Measurements from ENCODE around the gene MACF1. TPM values are rescaled to one million over a fixed set of nuclear protein-coding genes. Genes with fewer than 3 reads are reported as not detected.

Gene MACF1
- total RNA-seq, 2 donors from 2014 or later, result 263 to 280 TPM

DNA sequence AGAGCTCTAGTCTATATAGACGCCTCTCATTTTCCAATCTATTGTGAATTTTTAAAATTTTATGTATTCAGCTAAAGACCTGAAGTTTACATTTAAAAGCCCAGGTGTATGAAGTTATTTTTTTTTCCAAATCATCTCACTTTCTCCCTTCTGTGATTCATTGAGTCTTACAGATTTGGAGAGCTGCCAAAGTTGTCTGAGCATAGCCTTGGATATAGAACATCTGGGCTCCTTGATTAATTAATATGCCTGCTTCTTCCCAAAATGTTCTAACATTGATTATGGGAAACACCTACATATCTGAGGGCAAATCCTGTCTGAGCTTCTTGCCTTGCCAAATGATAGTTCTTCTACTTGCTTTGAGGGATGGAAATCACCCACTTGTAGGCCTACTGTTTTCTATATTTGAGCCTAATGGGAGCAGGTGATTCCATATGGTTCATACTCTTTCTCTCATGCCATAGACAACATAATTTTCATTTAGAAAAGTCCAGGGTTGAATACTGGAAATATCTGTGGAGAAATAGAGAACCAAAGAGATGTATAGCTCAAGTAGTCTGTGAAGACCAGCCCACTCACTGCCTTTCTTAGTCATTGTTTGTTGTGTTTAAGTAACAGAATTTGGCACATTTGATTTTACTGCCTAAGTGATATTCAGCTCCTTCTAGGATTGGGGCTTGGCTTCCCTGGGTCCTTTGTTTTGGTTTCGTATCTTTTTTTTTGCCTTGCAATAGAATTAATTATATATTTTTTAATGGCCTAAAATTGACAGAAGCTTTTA lies 46.2 kb downstream of the MACF1 start:
- DNase-seq (no peak), ATAC-seq (no peak)
- intact Hi-C loops (cut with DNase I), result loop anchor here in 1 of 2 donors (10.0 kb wide), 1 partner anchor 146 kb away; no protein-coding TSS in a partner anchor

DNA sequence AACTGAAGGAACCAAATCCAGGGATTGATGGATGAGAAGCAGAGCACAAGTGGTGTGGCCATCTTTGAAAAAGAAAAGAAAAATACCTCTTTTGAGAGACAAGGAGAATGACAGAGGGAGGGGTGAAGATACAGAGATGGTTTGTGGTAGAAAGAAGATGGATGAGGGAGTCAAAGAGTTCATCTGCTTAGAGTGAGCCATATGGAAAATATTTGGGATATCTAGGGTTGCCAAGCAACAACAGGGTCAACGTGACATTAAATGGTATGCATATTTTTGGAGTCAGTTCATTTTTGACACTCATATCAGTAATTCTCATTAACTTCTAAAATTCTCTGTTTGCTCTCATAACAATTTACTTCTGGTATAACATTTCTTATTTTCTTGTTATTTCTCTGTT lies 50.7 kb downstream of the MACF1 start:
- DNase-seq (no peak), ATAC-seq (peak in 1 of 2 donors; percentile 41)
- intact Hi-C loops (cut with DNase I), result loop anchor here (5.0 to 10.0 kb wide), 4 partner anchors 48 to 153 kb away; no protein-coding TSS in a partner anchor

GRCh38 chr1:39258146-39258924 lies 53.8 kb downstream of the MACF1 start:
- ATAC-seq (peak; percentile 82 to 85), DNase-seq (peak; percentile 71)
- intact Hi-C loops (cut with DNase I), result loop anchor here (5.0 to 10.0 kb wide), 4 partner anchors 51 to 156 kb away; no protein-coding TSS in a partner anchor

GRCh38 chr1:39258925-39259244 lies 54.4 kb downstream of the MACF1 start:
- intact Hi-C loops (cut with DNase I), result loop anchor here (5.0 to 10.0 kb wide), 4 partner anchors 52 to 157 kb away; no protein-coding TSS in a partner anchor
- ATAC-seq, result no peak
- DNase-seq, result no peak

DNA sequence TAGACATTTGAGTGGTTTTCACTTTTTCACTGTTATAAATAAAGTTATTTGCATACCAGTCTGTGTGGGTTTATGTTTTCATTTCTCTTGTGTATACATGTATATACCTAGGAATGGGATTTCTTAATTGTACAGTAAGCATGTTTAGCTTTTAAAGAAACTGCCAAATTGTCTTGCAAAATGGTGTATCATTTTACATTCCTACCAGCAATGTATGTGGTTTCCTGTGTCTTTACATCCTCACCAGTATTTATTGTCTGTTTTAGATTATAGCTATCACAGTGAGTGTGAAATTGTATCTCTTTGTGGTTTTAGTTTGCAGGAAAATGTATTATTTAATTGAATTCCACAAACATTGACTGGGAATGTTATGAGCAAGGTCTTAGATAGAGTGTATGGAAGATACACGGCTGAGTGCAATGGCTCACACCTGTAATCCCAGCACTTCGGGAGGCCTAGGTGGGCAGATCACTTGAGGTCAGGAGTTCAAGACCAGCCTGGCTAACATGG lies 57.3 kb downstream of the MACF1 start:
- ATAC-seq, result no peak
- no peak for DNase-seq
- intact Hi-C loops (cut with DNase I), result no loop called here

DNA sequence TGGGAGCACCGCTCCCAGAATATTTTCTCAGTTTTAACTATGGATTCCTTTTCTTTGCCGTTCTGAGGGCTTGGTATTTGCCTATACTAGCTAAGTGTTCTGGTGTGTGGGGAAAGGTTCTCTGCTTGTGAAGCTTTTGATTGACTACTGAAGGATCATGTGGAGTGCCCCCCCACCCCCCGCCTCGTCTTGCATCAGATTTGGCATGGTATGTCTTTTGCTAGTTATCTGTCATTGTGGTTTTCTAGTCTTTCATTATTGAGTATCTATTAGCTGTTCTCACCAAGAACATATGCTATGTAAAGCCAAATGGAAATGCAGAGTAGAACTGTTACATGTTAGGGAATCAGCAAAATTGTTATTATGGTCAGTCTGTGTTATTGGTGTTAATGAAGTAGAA lies 58.3 kb downstream of the MACF1 start:
- intact Hi-C loops (cut with DNase I), result no loop called here
- DNase-seq, result no peak
- no peak for ATAC-seq

DNA sequence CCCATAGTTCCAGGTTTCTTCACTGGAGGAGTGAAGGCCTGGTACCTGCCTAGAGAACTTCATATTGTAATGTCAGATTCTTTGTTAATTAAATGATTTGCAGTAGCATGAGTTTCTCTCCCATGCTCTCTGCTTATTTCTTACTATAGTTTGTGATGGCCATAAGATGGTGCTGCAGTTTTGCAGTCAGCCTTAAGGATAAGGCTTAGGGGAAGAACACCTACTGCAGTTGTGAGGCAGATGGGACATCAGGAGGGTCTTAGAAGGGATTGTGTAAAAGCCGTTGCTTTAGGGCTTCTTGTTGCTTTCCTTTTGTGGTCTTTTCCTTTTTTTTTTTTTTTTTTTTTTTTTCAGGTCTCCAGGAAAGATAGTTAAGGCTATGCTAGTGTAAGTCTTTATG lies 61.8 kb downstream of the MACF1 start:
- ATAC-seq (no peak), DNase-seq (no peak)
- intact Hi-C loops (cut with DNase I), result no loop called here

DNA sequence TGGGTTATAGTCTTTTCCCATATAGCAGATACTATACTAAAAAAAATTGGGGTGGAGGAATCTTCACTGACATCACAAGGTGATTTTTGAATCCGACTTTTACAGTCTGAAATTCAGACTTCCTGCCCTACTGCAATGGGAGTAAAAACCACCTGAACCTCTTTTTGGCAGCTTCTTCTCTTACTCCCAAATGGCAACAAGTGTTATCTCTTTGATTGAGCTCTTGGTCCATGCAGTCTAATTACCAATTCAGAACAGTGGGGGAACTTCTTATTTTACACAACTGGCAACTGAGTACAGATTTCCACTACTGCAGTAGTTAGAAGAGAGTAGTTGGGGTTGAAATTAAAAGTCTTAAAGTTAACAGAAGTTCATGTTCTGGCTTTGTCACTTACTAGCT lies 62.3 kb downstream of the MACF1 start:
- no peak for ATAC-seq
- DNase-seq, result no peak
- intact Hi-C loops (cut with DNase I), result no loop called here

- peak; percentile 79 to 84 for ATAC-seq
- DNase-seq, result no peak
- intact Hi-C loops (cut with DNase I), result no loop called here
Measured at GRCh38 chr1:39268112-39268581, 63.7 kb downstream of the MACF1 start.

- DNase-seq (no peak), ATAC-seq (peak in 1 of 2 donors; percentile 3)
- intact Hi-C loops (cut with DNase I), result no loop called here
Measured at GRCh38 chr1:39268906-39269305, 64.4 kb downstream of the MACF1 start.

DNA sequence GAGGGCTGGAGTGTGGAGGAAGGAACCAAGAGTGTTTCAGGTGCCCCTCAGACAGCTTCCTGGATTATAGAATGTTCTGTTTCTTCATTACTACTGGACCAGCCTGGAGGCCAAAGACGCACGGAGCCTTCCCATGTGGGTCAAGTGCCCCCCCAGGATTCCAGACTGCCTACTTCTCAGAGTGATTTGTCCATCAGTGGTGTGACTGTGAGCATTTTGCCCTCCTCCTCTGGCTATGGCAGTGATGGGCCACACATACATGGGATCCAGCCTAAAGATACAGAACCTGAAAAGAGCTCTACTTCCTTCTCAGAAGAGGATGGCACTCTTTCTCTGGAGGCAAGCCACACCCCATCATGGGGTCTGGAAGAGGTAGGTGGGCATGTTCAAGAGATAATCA lies 64.9 kb downstream of the MACF1 start:
- DNase-seq, result no peak
- ATAC-seq, result no peak
- intact Hi-C loops (cut with DNase I), result no loop called here

- intact Hi-C loops (cut with DNase I), result no loop called here
- no peak for DNase-seq
- ATAC-seq, result peak in 1 of 2 donors; percentile 50
Measured at GRCh38 chr1:39269791-39270342, 65.4 kb downstream of the MACF1 start.

DNA sequence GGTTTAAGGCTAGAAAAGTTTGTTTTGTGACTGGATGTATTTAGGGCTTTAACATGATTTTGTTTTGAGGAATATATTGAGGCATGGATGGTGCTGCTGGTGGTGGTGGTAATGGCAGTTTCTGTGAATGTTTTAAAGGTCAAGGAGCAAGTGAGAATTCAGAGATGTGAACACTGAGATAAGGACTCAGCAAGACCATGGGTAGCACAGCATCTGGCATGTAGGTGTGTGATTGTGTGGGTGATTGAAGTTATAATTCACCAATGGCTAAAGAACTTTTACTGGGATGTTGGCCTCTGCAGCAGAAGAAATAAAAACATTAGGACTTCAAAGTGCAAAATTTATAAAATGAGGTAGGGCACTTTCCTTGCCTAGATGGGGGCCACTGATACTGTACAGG lies 65.9 kb downstream of the MACF1 start:
- no peak for ATAC-seq
- intact Hi-C loops (cut with DNase I), result no loop called here
- DNase-seq, result no peak

DNA sequence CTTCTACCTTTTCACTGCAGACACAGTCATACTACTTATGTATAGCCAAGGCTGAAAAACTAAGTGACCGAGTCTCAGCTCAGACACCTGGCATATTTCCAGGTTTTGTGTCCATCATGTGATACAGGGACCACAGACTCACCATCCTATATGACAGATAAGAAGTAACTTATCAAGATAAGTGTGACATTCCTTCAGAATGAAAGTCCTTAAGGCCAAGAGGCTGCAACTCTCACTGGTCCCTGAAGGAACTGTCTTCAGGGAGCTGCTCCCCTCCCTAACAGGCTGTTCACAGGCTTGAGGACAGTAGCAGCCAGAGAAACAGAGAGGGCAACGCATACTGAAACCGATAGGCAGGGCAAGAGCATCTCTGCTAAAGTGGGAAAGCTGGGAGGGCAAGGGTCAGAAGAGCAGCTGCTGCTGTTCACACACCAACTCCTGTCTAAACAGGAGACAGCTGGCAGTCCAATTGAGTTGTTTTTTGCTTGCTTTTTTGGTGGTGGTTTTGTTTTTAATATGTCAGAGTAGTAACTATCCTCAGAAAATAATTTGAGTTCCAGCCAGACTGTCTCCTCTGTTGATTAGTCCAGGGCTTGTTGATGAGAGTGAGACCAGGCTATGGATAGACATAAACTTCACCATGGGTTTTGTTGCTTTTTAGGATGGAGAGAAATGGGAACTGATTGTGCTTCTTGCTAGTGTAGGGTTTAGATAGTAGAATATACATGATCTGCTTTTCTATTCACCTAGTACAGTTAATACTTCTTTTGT lies 67.7 kb downstream of the MACF1 start:
- intact Hi-C loops (cut with DNase I), result no loop called here
- no peak for DNase-seq
- no peak for ATAC-seq

DNA sequence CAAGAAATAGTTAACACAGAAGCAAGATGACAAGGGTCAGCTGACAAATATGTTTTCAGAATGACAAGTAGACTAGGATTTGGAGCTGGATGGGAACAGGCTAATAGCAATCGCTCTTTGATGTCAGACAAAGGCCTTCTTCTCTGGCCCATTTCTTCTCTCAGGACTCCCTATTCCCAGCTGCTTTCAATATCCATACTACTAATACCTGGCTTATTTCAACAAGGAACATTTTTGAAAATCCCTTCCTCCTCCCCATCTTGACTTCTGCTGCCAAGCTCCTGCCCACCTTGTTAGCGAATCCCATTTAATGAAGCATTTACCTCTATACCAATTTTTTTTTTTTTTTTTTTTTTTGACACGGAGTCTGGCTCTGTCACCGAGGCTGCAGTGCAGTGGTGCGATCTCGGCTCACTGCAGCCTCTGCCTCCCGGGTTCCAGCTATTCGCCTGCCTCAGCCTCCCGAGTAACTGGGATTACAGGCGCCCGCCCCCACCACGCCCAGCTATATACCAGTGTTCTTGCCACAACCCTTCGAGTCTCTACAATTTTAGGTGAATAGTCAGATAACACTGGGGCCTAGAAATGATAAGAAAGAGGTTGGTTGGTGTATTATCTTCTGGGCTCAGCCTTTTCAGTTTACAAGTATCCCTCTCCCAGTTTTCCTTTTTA lies 68.4 kb downstream of the MACF1 start:
- intact Hi-C loops (cut with DNase I), result no loop called here
- no peak for DNase-seq
- ATAC-seq, result no peak

- no peak for ATAC-seq
- intact Hi-C loops (cut with DNase I), result no loop called here
Measured at GRCh38 chr1:39275836-39276507, 71.5 kb downstream of the MACF1 start.

DNA sequence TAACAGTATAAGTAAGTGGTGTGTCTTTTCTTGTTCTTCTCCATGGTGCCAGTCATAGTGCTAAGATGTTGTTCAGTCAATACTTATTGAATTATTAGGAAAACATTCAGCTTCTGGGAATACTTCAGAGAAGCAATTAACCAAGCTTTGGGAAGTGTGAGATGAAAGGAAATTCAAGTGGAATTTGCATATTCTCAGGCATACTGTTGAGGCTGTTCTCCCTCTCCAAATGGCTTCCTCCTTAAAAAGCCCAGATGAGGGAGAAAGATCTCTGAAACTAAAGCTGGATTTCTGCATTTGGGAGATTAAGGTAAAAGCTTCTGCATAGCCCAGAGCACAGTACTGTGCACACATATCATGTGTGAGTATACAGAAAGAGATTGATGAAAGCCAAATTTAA lies 73.4 kb downstream of the MACF1 start:
- intact Hi-C loops (cut with DNase I), result no loop called here
- ATAC-seq (no peak), DNase-seq (no peak)

More at GRCh38 chr1:39275836-39276507, 71.5 kb downstream of the MACF1 start:
- DNase-seq, result no peak
